ENCODE data around the gene HPDL.
A peak's percentile ranks its signal among the peaks of the same experiment; 100 is the strongest.

Gene HPDL

GRCh38 chr1:45322486-45323040 is 4.1 kb upstream of the HPDL start:
- no peak for DNase-seq (ENCODE audit: low read depth)

DNA sequence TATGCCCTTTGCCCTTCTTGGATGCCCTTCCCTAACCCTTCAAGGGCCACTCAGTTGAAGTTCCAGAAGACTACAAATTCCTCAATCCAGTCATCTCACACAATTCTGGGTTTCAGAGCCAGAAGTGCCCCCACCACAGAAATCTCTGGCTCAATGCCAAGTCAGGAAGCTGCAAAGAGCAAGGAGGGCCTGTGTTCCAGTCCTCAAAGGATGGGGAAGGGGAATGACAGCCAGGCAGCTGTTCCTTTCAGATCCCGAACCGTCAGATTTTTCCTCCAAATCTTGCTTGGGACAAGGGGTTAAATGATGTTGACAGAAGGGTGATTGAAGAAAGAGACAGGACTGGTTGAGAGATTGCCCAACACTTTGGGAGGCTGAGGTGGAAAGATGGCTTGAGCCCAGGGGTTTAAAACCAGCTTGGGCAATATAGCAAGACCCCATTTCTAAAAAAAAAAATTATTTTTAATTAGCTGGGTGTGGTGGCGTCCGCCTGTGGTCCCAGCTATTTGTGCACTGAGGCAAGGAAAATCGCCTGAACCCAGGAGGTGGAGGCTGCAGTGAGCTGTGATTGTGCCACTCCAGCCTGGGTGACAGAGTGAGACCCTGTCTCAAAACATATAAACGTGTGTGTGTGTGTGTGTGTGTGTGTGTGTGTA is 716 bp upstream of the HPDL start:
- DNase-seq (ENCODE audit: low read depth), result no peak

DNA sequence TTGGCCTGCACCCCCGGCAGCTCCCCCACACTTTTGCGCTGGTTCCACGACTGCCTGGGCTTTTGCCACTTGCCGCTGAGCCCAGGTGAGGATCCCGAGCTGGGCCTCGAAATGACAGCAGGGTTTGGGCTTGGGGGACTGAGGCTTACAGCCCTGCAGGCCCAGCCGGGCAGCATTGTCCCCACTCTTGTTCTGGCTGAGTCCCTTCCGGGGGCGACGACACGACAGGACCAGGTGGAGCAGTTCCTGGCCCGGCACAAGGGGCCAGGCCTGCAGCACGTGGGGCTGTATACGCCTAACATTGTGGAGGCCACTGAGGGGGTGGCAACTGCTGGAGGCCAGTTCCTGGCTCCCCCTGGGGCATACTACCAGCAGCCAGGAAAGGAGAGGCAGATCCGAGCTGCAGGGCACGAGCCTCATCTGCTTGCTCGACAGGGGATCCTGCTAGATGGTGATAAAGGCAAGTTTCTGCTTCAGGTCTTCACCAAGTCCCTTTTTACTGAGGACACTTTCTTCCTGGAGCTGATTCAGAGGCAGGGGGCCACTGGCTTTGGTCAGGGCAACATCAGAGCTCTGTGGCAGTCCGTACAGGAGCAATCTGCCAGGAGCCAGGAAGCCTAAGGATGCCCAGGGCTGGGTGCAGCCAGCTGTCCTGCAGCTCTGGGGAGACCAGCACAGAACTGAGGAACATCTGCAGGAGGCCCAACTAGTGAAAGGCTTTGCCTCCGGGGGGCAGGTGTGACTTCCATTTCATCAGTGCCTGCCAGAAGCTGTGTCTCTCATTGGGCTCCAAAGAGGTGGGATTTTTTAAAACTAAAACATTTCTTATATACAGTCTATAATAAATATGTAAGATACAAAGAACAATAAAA is 1.2 kb downstream of the HPDL start:
- no peak for DNase-seq (ENCODE audit: low read depth)

DNA sequence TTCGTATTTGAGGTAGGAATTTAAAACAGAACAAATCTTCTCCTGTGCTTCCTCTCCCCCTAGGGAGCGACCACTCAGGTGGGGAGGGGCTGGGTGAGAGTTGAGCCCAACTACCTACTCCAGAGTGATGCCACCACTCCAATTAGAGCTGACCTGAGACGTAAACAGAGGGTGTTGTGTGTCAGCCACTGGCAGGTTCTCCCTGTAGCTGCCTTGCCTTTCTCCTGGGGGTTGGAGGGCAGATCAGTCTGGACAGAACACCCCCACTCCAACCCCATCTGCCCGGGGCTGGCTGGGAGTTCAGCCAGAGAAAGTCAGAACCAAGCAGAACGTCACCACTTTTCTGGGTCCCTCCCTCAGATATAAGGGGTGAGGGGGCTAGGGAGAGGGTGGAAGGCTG is 2.0 kb downstream of the HPDL start:
- DNase-seq (ENCODE audit: low read depth), result no peak

- peak; percentile 40 for DNase-seq (ENCODE audit: low read depth)
These were observed 2.8 kb downstream of the HPDL start for GRCh38 chr1:45329445-45329844.

GRCh38 chr1:45331436-45332345 is 5.0 kb downstream of the HPDL start:
- DNase-seq (ENCODE audit: low read depth), result no peak

GRCh38 chr1:45332346-45332720 is 5.6 kb downstream of the HPDL start:
- no peak for DNase-seq (ENCODE audit: low read depth)

GRCh38 chr1:45334308-45335245 is 7.9 kb downstream of the HPDL start:
- DNase-seq (ENCODE audit: low read depth), result no peak

DNA sequence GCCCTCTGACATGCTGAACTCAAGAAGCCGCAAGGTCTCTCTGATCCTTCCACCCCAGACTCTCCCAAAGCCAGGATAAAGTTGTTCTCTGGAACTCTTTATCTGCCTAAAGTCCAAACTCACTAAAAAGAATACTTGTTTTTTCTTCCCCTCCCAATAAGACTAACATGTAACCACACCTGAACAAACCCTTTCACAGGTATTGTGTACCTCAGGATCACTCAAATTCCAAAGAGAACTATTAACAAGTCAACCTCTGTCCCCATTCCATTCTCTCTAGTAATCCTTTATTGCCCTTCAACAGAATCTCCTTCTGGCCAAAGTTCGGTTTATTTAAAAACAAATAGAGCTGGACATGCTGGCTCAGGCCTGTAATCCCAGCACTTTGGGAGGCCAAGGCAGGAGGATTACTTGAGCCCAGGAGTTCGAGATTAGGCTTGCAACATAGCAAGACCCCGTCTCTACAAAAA is 9.2 kb downstream of the HPDL start:
- no peak for DNase-seq (ENCODE audit: low read depth)

GRCh38 chr1:45337630-45338325 is 11.1 kb downstream of the HPDL start:
- DNase-seq (ENCODE audit: low read depth), result no peak

DNA sequence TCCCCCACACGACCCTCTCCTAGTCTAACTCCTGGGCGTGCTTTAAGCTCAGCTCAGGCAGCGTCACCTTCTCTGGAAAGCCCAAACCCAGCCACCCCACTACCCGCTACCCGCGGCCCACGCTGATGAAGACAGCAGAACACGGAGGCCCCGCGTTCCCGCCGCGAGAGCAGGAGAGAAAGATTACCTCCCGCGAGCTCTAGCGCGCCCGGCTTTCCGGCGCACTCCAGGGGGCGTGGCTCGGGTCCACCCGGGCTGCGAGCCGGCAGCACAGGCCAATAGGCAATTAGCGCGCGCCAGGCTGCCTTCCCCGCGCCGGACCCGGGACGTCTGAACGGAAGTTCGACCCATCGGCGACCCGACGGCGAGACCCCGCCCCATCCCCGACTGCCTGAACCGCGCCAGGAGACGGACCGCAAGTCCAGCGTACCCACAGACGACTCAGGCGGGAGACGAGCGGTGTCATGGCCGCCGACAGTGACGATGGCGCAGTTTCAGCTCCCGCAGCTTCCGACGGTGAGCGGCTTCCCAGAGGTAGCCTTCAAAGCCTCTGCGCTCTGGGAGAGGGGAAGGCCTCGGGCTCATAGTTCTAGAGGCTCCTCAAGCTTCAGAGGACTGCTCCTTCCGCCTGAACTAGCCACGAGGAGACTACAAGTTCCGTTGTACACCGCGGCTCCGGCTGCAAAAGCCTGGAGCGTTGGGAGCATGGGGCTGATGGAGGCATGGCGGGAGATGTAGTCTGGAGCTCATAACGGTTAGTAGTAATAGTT is 13.3 kb downstream of the HPDL start, which contains the start of the genes MUTYH and TOE1:
Gene MUTYH (minus strand): TSS at position 652 of the 770 bp plus-strand sequence. CDS start 5,935 bp downstream, outside the sequence.
Gene TOE1 (plus strand): TSS at position 382 of the 770 bp plus-strand sequence. CDS start 83 bp downstream, at position 465.
- peak; percentile 96 for DNase-seq (ENCODE audit: low read depth)

- peak; percentile 44 for DNase-seq (ENCODE audit: low read depth)
These were observed 14.2 kb downstream of the HPDL start for GRCh38 chr1:45340816-45341466.

GRCh38 chr1:45344499-45344898 is 17.8 kb downstream of the HPDL start:
- no peak for DNase-seq (ENCODE audit: low read depth)

GRCh38 chr1:45345014-45345413 is 18.3 kb downstream of the HPDL start:
- DNase-seq (ENCODE audit: low read depth), result no peak

- DNase-seq (ENCODE audit: low read depth), result no peak
These were observed 19.8 kb downstream of the HPDL start for GRCh38 chr1:45346473-45346872.

- DNase-seq (ENCODE audit: low read depth), result peak; percentile 60
These were observed 21.3 kb downstream of the HPDL start for GRCh38 chr1:45348020-45348419.

DNA sequence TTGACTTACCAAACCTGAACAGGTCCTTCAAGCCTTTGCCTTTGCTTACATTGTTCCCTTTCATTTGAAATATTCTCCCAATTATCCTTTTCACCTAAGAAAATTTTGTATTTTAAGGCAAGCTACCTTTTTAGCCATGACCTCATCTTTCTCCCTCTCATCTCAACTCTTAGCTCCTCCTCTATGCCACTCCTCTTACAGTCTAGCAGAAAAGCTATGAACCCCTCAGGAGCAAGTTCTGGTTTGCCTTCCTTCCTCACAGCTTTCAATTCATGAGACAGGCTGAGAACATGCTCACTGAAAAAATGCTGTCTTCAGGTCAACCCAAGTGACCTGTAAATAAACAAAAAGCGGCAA is 21.9 kb downstream of the HPDL start:
- no peak for DNase-seq (ENCODE audit: low read depth)

DNA sequence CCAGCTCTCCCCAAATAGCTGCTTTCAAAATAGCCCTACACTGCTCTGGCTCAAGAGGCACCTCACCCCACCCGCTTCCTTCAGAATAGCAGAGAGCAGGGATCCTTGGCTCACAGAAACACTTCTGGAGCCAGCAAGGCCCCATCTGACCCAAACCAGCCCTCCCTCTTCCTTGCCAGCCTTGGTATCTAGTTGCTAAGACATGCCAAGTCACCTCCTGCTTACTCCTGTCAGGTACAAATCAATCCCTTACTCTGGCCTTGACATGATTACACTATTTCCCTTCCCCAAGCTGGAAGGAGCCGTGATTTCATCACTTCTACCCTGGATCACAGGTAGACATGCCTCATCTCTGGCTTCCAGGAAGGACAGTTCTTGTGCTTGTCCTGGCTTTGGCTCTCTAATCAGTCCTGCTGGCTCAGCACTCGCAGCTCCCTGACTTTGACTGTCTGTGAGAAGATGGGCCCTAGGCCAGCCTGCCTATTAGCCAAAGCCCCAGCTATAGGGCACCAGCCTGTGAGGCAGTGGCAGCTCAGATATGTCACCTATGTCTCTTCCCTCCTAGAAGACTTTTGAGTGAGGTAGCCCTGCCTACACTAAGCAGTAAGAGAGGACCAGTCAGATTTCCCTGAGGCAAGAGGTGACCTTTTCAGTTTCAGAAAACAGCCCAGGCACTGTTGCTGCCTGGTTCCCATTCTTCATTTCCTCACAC is 22.4 kb downstream of the HPDL start:
- no peak for DNase-seq (ENCODE audit: low read depth)

All from ELR (cell line).